Astrocyte (in vitro differentiated cells and primary cell): ENCODE measurements around the gene PDCL2. TPM values are rescaled to one million over a fixed set of nuclear protein-coding genes. Genes with fewer than 3 reads are reported as not detected.

Experiments
- DNase-seq: peaks from one replicate; pipeline ENCODE4 v3.0.0-alpha.2; 2010; ENCODE audit warnings: low read depth
- FAIRE-seq: peaks from 2 replicates; lab custom pipeline; 2011; peaks lifted over from hg19 to GRCh38; lab: Jason Lieb, UNC
- H2AFZ ChIP-seq: 2 replicates; pipeline ENCODE4 v1.6.0; 2012; ENCODE audit warnings: low read depth, low read length, inconsistent platforms
- H3K27ac ChIP-seq: 2 replicates; pipeline ENCODE4 v1.5.1; 2011; ENCODE audit warnings: low read depth, low read length, inconsistent platforms
- H3K27me3 ChIP-seq: 2 replicates; pipeline ENCODE4 v1.6.0; 2011; ENCODE audit warnings: low read length, inconsistent platforms; ENCODE audit not compliant: insufficient read depth
- H3K36me3 ChIP-seq: 2 replicates; pipeline ENCODE4 v1.5.1; 2011; ENCODE audit warnings: low read length, inconsistent platforms; ENCODE audit not compliant: insufficient read depth
- H3K4me1 ChIP-seq: 2 replicates; pipeline ENCODE4 v1.5.1; 2011; ENCODE audit warnings: low read length, inconsistent platforms; ENCODE audit not compliant: insufficient read depth
- H3K4me2 ChIP-seq: 2 replicates; pipeline ENCODE4 v1.6.0; 2012; ENCODE audit warnings: low read length, inconsistent platforms
- H3K4me3 ChIP-seq: 2 replicates; pipeline ENCODE4 v1.5.1; 2011; ENCODE audit warnings: low read depth, mild to moderate bottlenecking, low read length, inconsistent platforms; ENCODE audit not compliant: insufficient read depth
- H3K79me2 ChIP-seq: 2 replicates; pipeline ENCODE4 v1.6.0; 2012; ENCODE audit warnings: mild to moderate bottlenecking, low read length, inconsistent platforms; ENCODE audit not compliant: insufficient read depth
- H3K9ac ChIP-seq: 2 replicates; pipeline ENCODE4 v1.6.0; 2012; ENCODE audit warnings: mild to moderate bottlenecking, low read length, inconsistent platforms
- H3K9me3 ChIP-seq: 2 replicates; pipeline ENCODE4 v1.5.1; 2012; ENCODE audit warnings: low read depth, mild to moderate bottlenecking, low read length, inconsistent platforms; ENCODE audit not compliant: insufficient read depth
- H4K20me1 ChIP-seq: 2 replicates; pipeline ENCODE4 v1.6.0; 2012; ENCODE audit warnings: low read length, inconsistent platforms; ENCODE audit not compliant: insufficient read depth
- H3K27ac Mint-ChIP-seq: one replicate; pipeline ENCODE4 v1.8.0; 2021; ENCODE audit warnings: mild to moderate bottlenecking, mixed read lengths; ENCODE audit not compliant: unreplicated experiment
- H3K27me3 Mint-ChIP-seq: one replicate; pipeline ENCODE4 v1.8.0; 2021; ENCODE audit warnings: low read depth, mixed read lengths; ENCODE audit not compliant: unreplicated experiment
- H3K36me3 Mint-ChIP-seq: one replicate; pipeline ENCODE4 v1.8.0; 2021; ENCODE audit warnings: low read depth, mixed read lengths; ENCODE audit not compliant: unreplicated experiment
- H3K4me1 Mint-ChIP-seq: one replicate; pipeline ENCODE4 v1.8.0; 2021; ENCODE audit warnings: low read depth, mixed read lengths; ENCODE audit not compliant: unreplicated experiment
- H3K4me3 Mint-ChIP-seq: one replicate; pipeline ENCODE4 v1.8.0; 2021; ENCODE audit warnings: mild to moderate bottlenecking, moderate library complexity, mixed read lengths; ENCODE audit not compliant: unreplicated experiment
- H3K9me3 Mint-ChIP-seq: one replicate; pipeline ENCODE4 v1.8.0; 2021; ENCODE audit warnings: mild to moderate bottlenecking, mixed read lengths; ENCODE audit not compliant: unreplicated experiment
- EZH2 ChIP-seq: IDR thresholded peaks from 2 replicates; pipeline ENCODE4 v1.6.1; 2012; ENCODE audit warnings: mild to moderate bottlenecking, low read length, inconsistent platforms; ENCODE audit not compliant: insufficient read depth
- total RNA-seq: library from RNA; stranded (reverse); gene quantifications from 2 replicates; pipeline ENCODE4 v1.2.1, GENCODE V29; 2021
- TF ChIP-seq, protein P1 (sequence below): IDR thresholded peaks from 2 replicates; pipeline ENCODE4 v1.5.1; 2011; ENCODE audit warnings: low read depth, mild to moderate bottlenecking, inconsistent platforms, low read length, moderate library complexity; ENCODE audit not compliant: insufficient read depth

The PDCL2 gene
- total RNA-seq, 1 donor from 2014 or later = not detected

GRCh38 chr4:55604996-55605395 lies 13.0 kb upstream of the PDCL2 start:
- Mint-ChIP-seq H3K9me3 (no peaks in the 10 kb centered on the region), H3K4me3 (no peak overlapping the region), H3K4me1 (peaks cover 5% of the 10 kb centered on the region), H3K27ac (no peak overlapping the region), H3K36me3 (no peaks in the 10 kb centered on the region), H3K27me3 (no peaks in the 10 kb centered on the region)
- TF ChIP-seq, protein P1, sequence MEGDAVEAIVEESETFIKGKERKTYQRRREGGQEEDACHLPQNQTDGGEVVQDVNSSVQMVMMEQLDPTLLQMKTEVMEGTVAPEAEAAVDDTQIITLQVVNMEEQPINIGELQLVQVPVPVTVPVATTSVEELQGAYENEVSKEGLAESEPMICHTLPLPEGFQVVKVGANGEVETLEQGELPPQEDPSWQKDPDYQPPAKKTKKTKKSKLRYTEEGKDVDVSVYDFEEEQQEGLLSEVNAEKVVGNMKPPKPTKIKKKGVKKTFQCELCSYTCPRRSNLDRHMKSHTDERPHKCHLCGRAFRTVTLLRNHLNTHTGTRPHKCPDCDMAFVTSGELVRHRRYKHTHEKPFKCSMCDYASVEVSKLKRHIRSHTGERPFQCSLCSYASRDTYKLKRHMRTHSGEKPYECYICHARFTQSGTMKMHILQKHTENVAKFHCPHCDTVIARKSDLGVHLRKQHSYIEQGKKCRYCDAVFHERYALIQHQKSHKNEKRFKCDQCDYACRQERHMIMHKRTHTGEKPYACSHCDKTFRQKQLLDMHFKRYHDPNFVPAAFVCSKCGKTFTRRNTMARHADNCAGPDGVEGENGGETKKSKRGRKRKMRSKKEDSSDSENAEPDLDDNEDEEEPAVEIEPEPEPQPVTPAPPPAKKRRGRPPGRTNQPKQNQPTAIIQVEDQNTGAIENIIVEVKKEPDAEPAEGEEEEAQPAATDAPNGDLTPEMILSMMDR = no peak
- TF ChIP-seq EZH2 = no peak
- Histone ChIP-seq H3K9ac (no peak overlapping the region), H3K36me3 (no peaks in the 10 kb centered on the region), H3K27ac (no peak overlapping the region), H3K4me2 (no peak overlapping the region), H3K4me1 (no peaks in the 10 kb centered on the region), H3K4me3 (no peak overlapping the region), H4K20me1 (no peaks in the 10 kb centered on the region), H3K27me3 (no peaks in the 10 kb centered on the region), H3K9me3 (no peaks in the 10 kb centered on the region), H3K79me2 (no peaks in the 10 kb centered on the region), H2AFZ (no peak overlapping the region)
- FAIRE-seq (no peak), DNase-seq (no peak)

GRCh38 chr4:55600640-55601039 lies 8.6 kb upstream of the PDCL2 start:
- H3K4me3 Mint-ChIP-seq = no peak overlapping the region
- Histone ChIP-seq H4K20me1 (no peaks in the 10 kb centered on the region), H2AFZ (no peak overlapping the region), H3K27ac (no peak overlapping the region), H3K4me1 (no peaks in the 10 kb centered on the region), H3K4me3 (no peak overlapping the region), H3K27me3 (no peaks in the 10 kb centered on the region), H3K9ac (no peak overlapping the region), H3K9me3 (no peaks in the 10 kb centered on the region), H3K36me3 (no peaks in the 10 kb centered on the region), H3K79me2 (no peaks in the 10 kb centered on the region), H3K4me2 (no peak overlapping the region)
- DNase-seq (no peak), FAIRE-seq (no peak)
- no peaks in the 10 kb centered on the region for H3K9me3 Mint-ChIP-seq
- H3K27me3 Mint-ChIP-seq = no peaks in the 10 kb centered on the region
- H3K4me1 Mint-ChIP-seq = no peaks in the 10 kb centered on the region
- no peak for TF ChIP-seq EZH2
- TF ChIP-seq, protein P1 = no peak
- no peak overlapping the region for H3K27ac Mint-ChIP-seq
- H3K36me3 Mint-ChIP-seq = no peaks in the 10 kb centered on the region

- Mint-ChIP-seq H3K27me3 (no peaks in the 10 kb centered on the region), H3K27ac (no peak overlapping the region), H3K9me3 (no peaks in the 10 kb centered on the region), H3K36me3 (no peaks in the 10 kb centered on the region), H3K4me3 (no peak overlapping the region), H3K4me1 (no peaks in the 10 kb centered on the region)
- Histone ChIP-seq H3K27me3 (no peaks in the 10 kb centered on the region), H3K27ac (no peak overlapping the region), H3K79me2 (no peaks in the 10 kb centered on the region), H2AFZ (no peak overlapping the region), H4K20me1 (no peaks in the 10 kb centered on the region), H3K4me1 (no peaks in the 10 kb centered on the region), H3K9ac (no peak overlapping the region), H3K4me2 (no peak overlapping the region), H3K4me3 (no peak overlapping the region), H3K36me3 (no peaks in the 10 kb centered on the region), H3K9me3 (no peaks in the 10 kb centered on the region)
- no peak for DNase-seq
- no peak for FAIRE-seq
- no peak for TF ChIP-seq EZH2
- TF ChIP-seq, protein P1 = no peak
These were observed 6.6 kb upstream of the PDCL2 start for GRCh38 chr4:55598641-55599040.
